AG09319 (cell line): ENCODE data around the gene QRICH1.

Experiments used
- DNase-seq: peaks from one replicate; pipeline ENCODE4 v3.0.0-alpha.2; 2010; ENCODE audit warnings: low read depth; ENCODE audit errors: extremely low read depth
- CTCF ChIP-seq: IDR thresholded peaks from 2 replicates; pipeline ENCODE4 v1.5.1; 2011; ENCODE audit warnings: low read depth, mild to moderate bottlenecking, inconsistent platforms, low read length, moderate library complexity

Gene QRICH1

GRCh38 chr3:49020330-49021212 lies 73.3 kb downstream of the QRICH1 start:
- no peak for DNase-seq
- TF ChIP-seq CTCF: no peak

- no peak for TF ChIP-seq CTCF
- no peak for DNase-seq
These were observed 73.9 kb downstream of the QRICH1 start for GRCh38 chr3:49019941-49020329.

- TF ChIP-seq CTCF: no peak
- DNase-seq: no peak
These were observed 75.2 kb downstream of the QRICH1 start for GRCh38 chr3:49018707-49019006.

- TF ChIP-seq CTCF: no peak
- no peak for DNase-seq
These were observed 75.7 kb downstream of the QRICH1 start, which contains the start of gene DALRD3 for GRCh38 chr3:49017971-49018706. DALRD3 (minus strand) TSS chr3:49018580; CDS start chr3:49018564, 16 bp downstream.

GRCh38 chr3:49017229-49017970 lies 76.5 kb downstream of the QRICH1 start:
- no peak for DNase-seq
- no peak for TF ChIP-seq CTCF

- no peak for TF ChIP-seq CTCF
- no peak for DNase-seq
These were observed 77.2 kb downstream of the QRICH1 start for GRCh38 chr3:49016414-49017228.
